Stomach smooth muscle (tissue), 2 donors: ENCODE data around the gene CHRNA4.

Experiments
- H3K27ac ChIP-seq: one replicate; pipeline ENCODE4 v1.7.0; 2013; ENCODE audit warnings: mild to moderate bottlenecking, low read length, inconsistent platforms
- H3K27me3 ChIP-seq, 2 donors: one replicate each; pipeline ENCODE4 v1.7.0; 2013; ENCODE audit warnings: low read length in 2 of 2; ENCODE audit not compliant: insufficient read depth in 2 of 2, control insufficient read depth in 1 of 2
- H3K36me3 ChIP-seq, 2 donors: one replicate each; pipeline ENCODE4 v1.7.0; 2013; ENCODE audit warnings: low read length in 2 of 2; ENCODE audit not compliant: control insufficient read depth in 2 of 2, insufficient read depth in 2 of 2
- H3K4me1 ChIP-seq: one replicate; pipeline ENCODE4 v1.7.0; 2013; ENCODE audit warnings: low read length; ENCODE audit not compliant: control insufficient read depth, insufficient read depth
- H3K4me3 ChIP-seq, 2 donors: one replicate each; pipeline ENCODE4 v1.7.0; 2013; ENCODE audit warnings: low read length in 2 of 2
- H3K9ac ChIP-seq, 2 donors: one replicate each; pipeline ENCODE4 v1.7.0; 2013; ENCODE audit warnings: low read length in 2 of 2, mild to moderate bottlenecking in 1 of 2
- H3K9me3 ChIP-seq, 2 donors: one replicate each; pipeline ENCODE4 v1.7.0; 2013; ENCODE audit warnings: low read length in 2 of 2; ENCODE audit not compliant: control insufficient read depth in 2 of 2
- donor health status: healthy.
- donor health status: Pancreatic carcinoma.

The CHRNA4 gene

DNA sequence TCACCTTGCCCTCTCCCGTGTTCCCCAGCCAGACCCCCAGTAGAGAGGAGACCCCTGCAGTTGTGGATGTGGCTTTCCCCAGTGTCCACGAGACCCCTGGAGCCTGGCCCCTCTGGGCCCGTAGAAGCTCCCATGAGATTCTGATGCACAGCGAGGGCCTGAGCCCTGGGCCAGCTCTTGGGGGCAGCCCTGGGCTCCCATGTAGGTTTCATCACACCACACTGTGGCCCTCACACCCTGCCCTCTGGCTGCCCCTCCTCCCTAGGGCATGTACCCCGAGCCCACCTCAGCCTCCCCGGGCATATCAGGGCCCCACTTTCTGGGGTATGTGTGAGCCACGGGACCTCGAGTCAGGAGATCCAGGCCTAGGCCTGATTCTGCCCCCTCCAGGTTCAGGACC, 7.0 kb upstream of the CHRNA4 start:
- H3K4me3 ChIP-seq: no peak overlapping the region
- no peaks in the 10 kb centered on the region for H3K4me1 ChIP-seq
- no peak overlapping the region for H3K9ac ChIP-seq
- H3K27ac ChIP-seq: no peak overlapping the region
- H3K27me3 ChIP-seq: peaks cover 10 to 31% of the 10 kb centered on the region in 2 donors
- H3K9me3 ChIP-seq: no peaks in the 10 kb centered on the region
- H3K36me3 ChIP-seq: no peaks in the 10 kb centered on the region

- Histone ChIP-seq H3K27ac (no peak overlapping the region), H3K36me3 (no peaks in the 10 kb centered on the region), H3K4me3 (no peak overlapping the region), H3K9me3 (no peaks in the 10 kb centered on the region), H3K9ac (no peak overlapping the region), H3K4me1 (no peaks in the 10 kb centered on the region), H3K27me3 (peaks cover 10 to 33% of the 10 kb centered on the region in 2 donors)
Observed at GRCh38 chr20:63367446-63368055, 6.4 kb upstream of the CHRNA4 start.

DNA sequence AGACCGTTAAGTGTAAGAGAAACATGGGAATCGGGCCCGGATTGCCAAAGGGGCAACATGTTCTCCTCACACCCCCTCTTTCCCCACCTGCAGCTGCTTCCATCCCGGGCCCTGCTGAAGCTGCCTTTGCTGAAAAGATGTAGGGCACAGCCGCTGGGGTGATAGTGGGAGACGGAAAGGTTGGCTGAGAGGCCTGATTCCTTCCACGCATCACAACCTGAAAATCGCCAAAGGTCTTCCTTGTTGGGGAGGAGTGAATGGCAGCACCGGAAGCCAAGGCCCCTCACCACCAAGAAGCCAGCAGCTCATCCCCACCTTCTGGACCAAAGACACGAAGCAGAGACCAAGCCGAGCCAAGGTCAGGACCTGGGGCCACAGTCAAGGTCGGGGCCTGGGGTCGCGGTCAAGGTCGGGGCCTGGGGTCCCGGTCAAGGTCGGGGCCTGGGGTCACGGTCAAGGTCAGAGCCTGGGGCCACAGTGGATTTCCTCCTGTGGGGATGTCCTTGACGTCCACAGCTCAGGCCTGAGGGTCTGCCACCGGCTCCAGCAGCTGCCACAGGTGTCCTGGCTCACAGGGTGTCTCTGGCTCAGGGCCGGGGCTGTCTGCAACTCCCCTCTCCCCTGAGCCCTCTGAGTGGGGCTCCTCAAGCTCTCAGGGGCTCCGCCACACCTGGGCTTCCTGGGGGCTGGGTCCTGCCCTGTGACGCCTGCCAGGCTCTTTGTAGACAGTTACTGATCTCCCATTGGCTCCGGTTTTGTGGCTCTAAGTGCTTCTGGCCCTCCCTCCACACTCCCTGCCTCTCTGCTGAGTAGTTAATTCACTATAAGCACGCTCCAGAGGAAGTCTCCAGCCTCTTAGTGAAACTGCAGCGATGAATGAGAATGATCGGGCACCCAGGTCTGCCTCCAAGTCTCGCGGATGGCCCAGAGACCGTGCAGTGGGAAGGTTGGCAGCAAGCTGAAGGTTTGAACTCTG, 5.5 kb upstream of the CHRNA4 start:
- no peaks in the 10 kb centered on the region for H3K4me1 ChIP-seq
- H3K4me3 ChIP-seq: no peak overlapping the region
- peaks cover 16 to 32% of the 10 kb centered on the region in 2 donors for H3K27me3 ChIP-seq
- H3K9ac ChIP-seq: no peak overlapping the region
- H3K36me3 ChIP-seq: no peaks in the 10 kb centered on the region
- H3K27ac ChIP-seq: no peak overlapping the region
- H3K9me3 ChIP-seq: no peaks in the 10 kb centered on the region

DNA sequence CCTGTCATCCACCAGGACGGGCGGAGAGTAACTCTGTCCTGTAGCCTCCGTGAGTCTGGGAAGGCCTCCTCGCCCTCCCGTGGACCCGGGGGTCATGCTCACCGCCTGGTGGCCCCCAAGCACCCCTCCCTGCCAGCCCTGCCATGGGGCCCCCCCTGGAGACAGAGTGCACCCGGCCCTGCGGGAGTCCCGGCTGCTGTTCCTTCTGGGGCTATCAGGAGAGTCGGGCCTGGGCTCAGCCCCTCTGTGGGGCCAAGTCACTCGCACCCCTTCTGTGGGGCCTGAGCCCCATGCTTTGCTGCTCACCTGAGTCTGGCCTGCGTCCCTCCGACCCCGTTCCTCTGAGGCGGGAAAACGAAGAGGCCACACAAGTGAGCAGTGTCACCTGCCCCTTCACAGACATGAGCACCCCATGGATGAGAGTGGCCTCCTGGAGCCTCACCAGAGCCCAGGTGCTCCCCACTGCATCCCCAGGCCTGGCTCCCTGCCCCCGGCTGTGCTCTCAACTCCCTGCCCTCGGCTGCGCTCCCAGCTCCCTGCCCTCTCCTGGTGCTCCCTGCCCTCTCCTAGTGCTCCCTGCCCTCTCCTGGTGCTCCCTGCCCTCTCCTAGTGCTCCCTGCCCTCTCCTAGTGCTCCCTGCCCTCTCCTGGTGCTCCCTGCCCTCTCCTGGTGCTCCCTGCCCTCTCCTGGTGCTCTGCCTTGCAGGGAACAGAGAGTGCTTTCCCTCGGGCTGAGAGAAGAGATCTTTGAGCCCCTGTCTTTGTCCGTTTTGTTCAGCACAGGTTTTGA, 4.6 kb upstream of the CHRNA4 start:
- Histone ChIP-seq H3K27ac (no peak overlapping the region), H3K4me3 (no peak overlapping the region), H3K9me3 (no peaks in the 10 kb centered on the region), H3K9ac (no peak overlapping the region), H3K27me3 (peaks cover 21 to 31% of the 10 kb centered on the region in 2 donors), H3K4me1 (peaks cover 2% of the 10 kb centered on the region), H3K36me3 (no peaks in the 10 kb centered on the region)

- Histone ChIP-seq H3K9me3 (no peaks in the 10 kb centered on the region), H3K27me3 (peaks cover 29 to 33% of the 10 kb centered on the region in 2 donors), H3K4me1 (peaks cover 5% of the 10 kb centered on the region), H3K9ac (no peak overlapping the region), H3K27ac (no peak overlapping the region), H3K36me3 (no peaks in the 10 kb centered on the region), H3K4me3 (no peak overlapping the region)
Observed at GRCh38 chr20:63364801-63365585, 3.8 kb upstream of the CHRNA4 start.

DNA sequence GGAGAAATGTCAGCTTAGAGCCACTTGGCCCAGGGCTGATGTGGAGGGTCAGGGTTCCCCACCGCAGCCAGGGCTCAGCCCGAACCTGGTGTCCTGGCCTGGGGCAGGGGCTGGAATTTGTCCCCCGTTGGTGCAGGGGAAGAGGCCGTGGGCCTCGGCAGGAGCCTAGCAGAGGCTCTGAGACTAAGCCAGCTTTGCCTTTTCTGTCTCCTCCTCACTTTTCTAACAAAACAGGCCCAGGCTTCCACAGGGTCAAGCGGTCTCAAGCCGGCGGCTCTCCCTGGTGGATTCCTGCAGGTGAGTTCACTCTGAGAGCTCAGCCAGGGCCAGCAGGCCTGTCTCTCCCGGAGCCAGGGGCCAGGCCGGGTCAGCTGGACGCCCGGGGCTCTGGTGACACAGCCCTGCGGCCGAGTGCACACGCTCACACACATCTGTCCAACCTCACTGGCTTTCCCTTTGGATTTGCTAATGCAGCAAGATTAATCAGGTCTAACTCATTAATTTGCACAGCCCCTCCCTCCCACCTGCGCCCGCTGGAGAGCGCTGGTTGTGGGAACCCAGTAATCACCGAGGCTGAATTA, 2.9 kb upstream of the CHRNA4 start:
- H3K27ac ChIP-seq: no peak overlapping the region
- no peak overlapping the region for H3K9ac ChIP-seq
- H3K4me3 ChIP-seq: no peak overlapping the region
- no peaks in the 10 kb centered on the region for H3K36me3 ChIP-seq
- H3K9me3 ChIP-seq: no peaks in the 10 kb centered on the region
- H3K4me1 ChIP-seq: peaks cover 5% of the 10 kb centered on the region
- peaks cover 36% of the 10 kb centered on the region in 2 donors for H3K27me3 ChIP-seq

- peaks cover 5% of the 10 kb centered on the region for H3K4me1 ChIP-seq
- H3K4me3 ChIP-seq: no peak overlapping the region
- no peak overlapping the region for H3K27ac ChIP-seq
- no peak overlapping the region for H3K9ac ChIP-seq
- H3K9me3 ChIP-seq: no peaks in the 10 kb centered on the region
- peaks cover 29 to 37% of the 10 kb centered on the region in 2 donors for H3K27me3 ChIP-seq
- no peaks in the 10 kb centered on the region for H3K36me3 ChIP-seq
Observed at GRCh38 chr20:63363013-63363957, 2.1 kb upstream of the CHRNA4 start.

DNA sequence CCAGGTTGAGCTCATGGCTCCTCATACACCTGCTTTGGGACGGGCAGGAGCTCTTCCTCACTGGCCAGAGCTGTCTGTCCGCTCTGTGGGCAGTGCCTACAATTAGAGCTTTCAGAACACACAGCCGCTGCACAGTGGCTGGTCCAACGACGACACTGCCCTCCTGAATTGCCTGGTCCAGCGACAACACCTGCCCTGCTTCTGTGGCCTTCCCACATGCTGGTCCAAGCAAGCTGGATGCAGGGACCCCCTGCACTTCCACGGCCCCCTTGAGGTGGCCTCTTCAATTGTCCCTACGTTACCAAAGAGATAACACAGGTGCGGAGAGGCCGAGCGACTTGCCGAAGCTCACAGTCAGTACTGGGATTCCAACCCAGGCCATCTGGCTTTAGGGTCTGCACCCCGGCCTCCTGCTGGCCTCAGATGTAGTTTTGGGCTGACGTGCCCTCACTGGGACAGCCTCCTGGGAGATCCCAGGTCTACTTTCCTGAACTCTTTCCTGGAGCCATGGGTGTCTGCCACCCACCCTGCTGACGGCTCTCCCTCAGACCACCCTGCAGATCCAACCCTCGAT, 1.4 kb upstream of the CHRNA4 start:
- H3K9ac ChIP-seq: no peak overlapping the region
- peaks cover 5% of the 10 kb centered on the region for H3K4me1 ChIP-seq
- no peaks in the 10 kb centered on the region for H3K36me3 ChIP-seq
- no peak overlapping the region for H3K27ac ChIP-seq
- no peak overlapping the region for H3K4me3 ChIP-seq
- no peaks in the 10 kb centered on the region for H3K9me3 ChIP-seq
- H3K27me3 ChIP-seq: peaks cover 25 to 37% of the 10 kb centered on the region in 2 donors
